Right atrium auricular region (tissue), 2 donors: ENCODE data around the gene USF3. TPM values are rescaled to one million over a fixed set of nuclear protein-coding genes. Genes with fewer than 3 reads are reported as not detected.

Experiments used
- DNase-seq: peaks from one replicate; pipeline ENCODE4 v3.0.0-alpha.2; 2019; ENCODE audit warnings: low spot score
- H3K27ac ChIP-seq, 2 donors: fragments of 200-600 bp; sonication (generic); 1 replicate in 1 of 2; 2 replicates in 1 of 2; pipeline ENCODE4 v1.5.1; 2016 to 2019
- H3K27me3 ChIP-seq, 2 donors: fragments of 200-600 bp; sonication (generic); one replicate each; pipeline versions ENCODE4 v1.5.1 to v1.6.0; 2017 to 2019
- H3K36me3 ChIP-seq: fragments of 200-600 bp; sonication (generic); one replicate; pipeline ENCODE4 v1.5.1; 2016
- H3K4me1 ChIP-seq, 2 donors: fragments of 200-600 bp; sonication (generic); one replicate each; pipeline versions ENCODE4 v1.5.1 to v1.6.0; 2017 to 2019
- H3K4me3 ChIP-seq, 2 donors: fragments of 200-600 bp; sonication (generic); 1 replicate in 1 of 2; 2 replicates in 1 of 2; pipeline ENCODE4 v1.5.1; 2017 to 2019; ENCODE audit warnings: mild to moderate bottlenecking in 1 of 2, moderate library complexity in 1 of 2
- H3K9me3 ChIP-seq, 2 donors: fragments of 200-600 bp; sonication (generic); one replicate each; pipeline ENCODE4 v1.5.1; 2019
- CTCF ChIP-seq, 2 donors: fragments of 200-600 bp; sonication (generic); IDR thresholded peaks; one replicate each; pipeline ENCODE4 v1.5.1; 2019; ENCODE audit warnings: antibody characterized with exemption in 2 of 2
- total RNA-seq, 2 donors: library from RNA; depleted of rRNA; stranded (reverse); fragments of >200 nt; gene quantifications; one replicate each; pipeline ENCODE4 v1.1.0, GENCODE V29; 2016

USF3 gene
- total RNA-seq, 2 donors from 2014 or later: 16.2 to 20.8 TPM

DNA sequence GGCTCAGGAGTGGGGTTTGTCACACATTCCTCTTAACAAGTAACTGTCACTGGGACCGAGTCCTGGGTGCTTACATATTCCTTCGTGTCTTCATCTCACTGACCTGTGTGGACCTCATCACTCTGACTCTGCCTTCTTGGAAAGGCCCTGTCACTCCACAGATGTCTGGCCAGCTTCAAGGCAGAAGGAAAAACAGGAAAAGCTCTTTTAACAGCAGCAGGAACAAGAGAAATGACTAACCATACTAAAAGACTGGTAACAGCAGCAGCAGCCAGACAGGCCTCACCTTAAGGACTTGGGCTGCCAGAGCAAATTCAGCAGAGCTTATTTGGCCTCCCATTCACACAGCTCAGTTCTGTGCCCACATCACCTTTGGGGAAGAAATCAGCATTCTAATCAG, 68.1 kb downstream of the USF3 start:
- Histone ChIP-seq H3K36me3 (no peaks in the 10 kb centered on the region), H3K9me3 (no peaks in the 10 kb centered on the region)

GRCh38 chr3:113626503-113627371, 69.7 kb downstream of the USF3 start:
- Histone ChIP-seq H3K27ac (no peak overlapping the region), H3K36me3 (no peaks in the 10 kb centered on the region), H3K4me1 (no peaks in the 10 kb centered on the region), H3K4me3 (peak overlapping the region in 1 of 2 donors; percentile 2), H3K27me3 (no peaks in the 10 kb centered on the region), H3K9me3 (no peaks in the 10 kb centered on the region)
- peak; percentile 52 to 91 for TF ChIP-seq CTCF (IDR thresholded peaks at IDR 0.05)
- no peak for DNase-seq

More for the DNA sequence above, 68.1 kb downstream of the USF3 start:
- Histone ChIP-seq H3K4me1 (no peaks in the 10 kb centered on the region), H3K4me3 (no peak overlapping the region), H3K27me3 (no peaks in the 10 kb centered on the region), H3K27ac (no peak overlapping the region)
- no peak for DNase-seq
- no peak for TF ChIP-seq CTCF (IDR thresholded peaks at IDR 0.05)

DNA sequence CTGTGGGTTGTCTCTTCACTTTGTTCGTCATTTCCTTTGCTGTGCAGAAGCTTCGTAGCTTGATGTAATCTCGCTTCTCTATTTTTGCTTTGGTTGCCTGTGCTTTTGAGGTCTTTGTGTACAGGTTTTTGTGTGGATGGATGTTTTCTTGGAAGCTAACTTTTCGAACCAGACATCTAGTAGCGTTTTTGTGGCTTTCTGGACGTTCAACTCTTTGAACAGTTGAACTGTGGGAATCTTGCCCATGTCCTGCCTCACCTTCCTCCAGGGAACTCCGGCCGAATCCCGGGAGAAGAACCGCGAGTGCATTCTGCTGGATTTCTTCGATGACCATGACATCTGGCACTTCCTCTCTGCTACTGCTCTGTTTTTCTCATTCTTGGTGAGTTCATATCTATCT, 70.6 kb downstream of the USF3 start:
- no peaks in the 10 kb centered on the region for H3K27me3 ChIP-seq
- H3K4me3 ChIP-seq: peak overlapping the region in 1 of 2 donors; percentile 2
- H3K4me1 ChIP-seq: no peaks in the 10 kb centered on the region
- no peak for DNase-seq
- no peak overlapping the region for H3K27ac ChIP-seq
- H3K9me3 ChIP-seq: no peaks in the 10 kb centered on the region
- no peak for TF ChIP-seq CTCF (IDR thresholded peaks at IDR 0.05)
- no peaks in the 10 kb centered on the region for H3K36me3 ChIP-seq

DNA sequence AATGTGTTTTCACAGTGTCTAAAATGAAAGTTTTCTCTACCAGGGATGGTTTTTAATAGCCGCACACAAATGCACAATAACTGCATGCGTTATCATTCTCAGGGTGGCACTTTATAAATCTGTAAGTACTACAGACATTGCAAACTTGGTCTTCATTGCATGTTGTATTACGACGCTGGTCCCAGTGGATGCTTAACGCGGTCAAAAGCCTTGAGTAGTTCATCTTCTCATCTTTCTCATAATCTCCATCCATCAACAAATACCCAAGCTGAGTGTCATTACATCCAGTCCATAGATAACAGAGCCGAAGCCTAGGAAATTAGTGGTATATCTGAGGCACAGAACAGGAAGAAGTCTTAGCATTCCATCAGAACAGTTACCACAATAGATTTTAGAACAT, 72.6 kb downstream of the USF3 start:
- H3K27me3 ChIP-seq: no peaks in the 10 kb centered on the region
- TF ChIP-seq CTCF (IDR thresholded peaks at IDR 0.05): no peak
- H3K4me1 ChIP-seq: no peaks in the 10 kb centered on the region
- no peak overlapping the region for H3K4me3 ChIP-seq
- no peak overlapping the region for H3K27ac ChIP-seq
- no peak for DNase-seq
- H3K36me3 ChIP-seq: no peaks in the 10 kb centered on the region
- no peaks in the 10 kb centered on the region for H3K9me3 ChIP-seq

- TF ChIP-seq CTCF (IDR thresholded peaks at IDR 0.05): no peak
- H3K9me3 ChIP-seq: no peaks in the 10 kb centered on the region
- no peaks in the 10 kb centered on the region for H3K27me3 ChIP-seq
- no peak overlapping the region for H3K27ac ChIP-seq
- no peaks in the 10 kb centered on the region for H3K36me3 ChIP-seq
- no peak overlapping the region for H3K4me3 ChIP-seq
- DNase-seq: no peak
- no peaks in the 10 kb centered on the region for H3K4me1 ChIP-seq
Observed at GRCh38 chr3:113623324-113623723, 73.1 kb downstream of the USF3 start.
